K562 (cell line): ENCODE results near the gene TMEM14C. TPM values are rescaled to one million over a fixed set of nuclear protein-coding genes. Genes with fewer than 3 reads are reported as not detected.

Source experiments
- CAMTA2 ChIP-seq: fragments of 250-450 bp; sonication (Bioruptor Pico); conservative IDR thresholded peaks from 2 replicates; pipeline ENCODE4 v1.5.1; 2022
- CBX8 ChIP-seq: fragments of 200-600 bp; sonication (generic); IDR thresholded peaks from 2 replicates; pipeline ENCODE4 v1.6.1; 2012; ENCODE audit warnings: borderline replicate concordance, mixed run types, low read depth, mild to moderate bottlenecking, moderate library complexity, mixed read lengths, low read length, control low read depth, inconsistent platforms; ENCODE audit not compliant: poor library complexity, severe bottlenecking; ENCODE audit errors: extremely low read depth
- CTBP1 ChIP-seq: fragments of 450-650 bp; IDR thresholded peaks from 2 replicates; pipeline ENCODE4 v1.6.1; 2016; ENCODE audit warnings: borderline replicate concordance
- FOXP1 ChIP-seq: sonication (generic); formaldehyde crosslinking; IDR thresholded peaks from 2 replicates; pipeline ENCODE4 v1.8.0; 2022; ENCODE audit warnings: mild to moderate bottlenecking, missing genetic modification reagents
- GABPB2 ChIP-seq: fragments of 250-450 bp; sonication (Bioruptor Pico); conservative IDR thresholded peaks from 2 replicates; pipeline ENCODE4 v1.5.1; 2021; ENCODE audit warnings: mild to moderate bottlenecking
- PTRF ChIP-seq: fragments of 450-650 bp; IDR thresholded peaks from 2 replicates; pipeline ENCODE4 v1.6.1; 2016; ENCODE audit warnings: mild to moderate bottlenecking, missing genetic modification characterization, missing compliant biosample characterization
- RBBP5 ChIP-seq: fragments of 200-600 bp; sonication (generic); IDR thresholded peaks from 2 replicates; pipeline ENCODE4 v1.6.1; 2012; ENCODE audit warnings: borderline replicate concordance, mild to moderate bottlenecking, low read length, control low read depth, inconsistent platforms; ENCODE audit not compliant: insufficient read depth, poor library complexity, severe bottlenecking
- RFX7 ChIP-seq: fragments of 250-450 bp; sonication (Bioruptor Pico); IDR thresholded peaks from 2 replicates; pipeline ENCODE4 v1.5.1; 2021; ENCODE audit warnings: mild to moderate bottlenecking
- SAFB ChIP-seq: fragments of 200-400 bp; formaldehyde crosslinking; IDR thresholded peaks from 2 replicates; pipeline ENCODE4 v1.6.1; 2017; ENCODE audit warnings: low read depth, low read length, borderline replicate concordance
- SMARCB1 ChIP-seq: IDR thresholded peaks from 2 replicates; pipeline ENCODE4 v1.6.1; 2011; ENCODE audit warnings: improper control_type of control experiment, low read depth; ENCODE audit not compliant: insufficient read length
- TEAD1 ChIP-seq, 2 experiments: fragments of 450-650 bp in 1 of 2; sonication (generic) in 1 of 2; formaldehyde crosslinking; IDR thresholded peaks; 2 replicates each; pipeline versions ENCODE4 v1.4.0 to v1.8.0; 2020 to 2022; ENCODE audit warnings: mild to moderate bottlenecking in 2 of 2, missing genetic modification reagents in 1 of 2
- ZBTB11 ChIP-seq, 3 experiments: fragments of 200-800 bp in 1 of 3; fragments of 250-450 bp in 1 of 3; fragments of 450-650 bp in 1 of 3; sonication (Bioruptor Pico) in 1 of 3; sonication (Bioruptor generic) in 1 of 3; formaldehyde crosslinking in 1 of 3; IDR thresholded peaks; 2 replicates each; pipeline versions ENCODE4 v1.6.1 to v1.8.0; 2016 to 2022; ENCODE audit warnings: mild to moderate bottlenecking in 2 of 3, missing genetic modification characterization in 2 of 3, missing compliant biosample characterization in 1 of 3, moderate library complexity in 1 of 3
- ZBTB12 ChIP-seq: fragments of 250-450 bp; sonication (Bioruptor Pico); IDR thresholded peaks from 2 replicates; pipeline ENCODE4 v1.4.0; 2020
- ZNF24 ChIP-seq: fragments of 450-650 bp; IDR thresholded peaks from 2 replicates; pipeline ENCODE4 v1.6.1; 2016
- polyA plus RNA-seq, 8 experiments: library from polyadenylated mRNA; depleted of rRNA in 4 of 8; stranded (reverse) in 5 of 8; unstranded in 3 of 8; fragments of >200 nt; fragmentation: Nextera tagmentation in 2 of 8; fragmentation: Illumina TruSeq in 1 of 8; extraction: Ambion mirVana in 2 of 8; extraction: Trizol in 1 of 8; gene quantifications; 2 replicates each; pipeline versions ENCODE4 v1.2.1 to v1.2.3, GENCODE V29; 2011 to 2014; ENCODE audit warnings: inconsistent platforms in 1 of 8, missing spikeins in 1 of 8
- total RNA-seq, 7 experiments: library from RNA; depleted of rRNA in 6 of 7; stranded (reverse); fragments of >200 nt in 6 of 7; fragmentation: Illumina TruSeq in 2 of 7; extraction: Trizol in 2 of 7; gene quantifications; 2 replicates each; pipeline versions ENCODE4 v1.2.1 to v1.2.3, GENCODE V29; 2011 to 2021; ENCODE audit warnings: low replicate concordance in 1 of 7
- TF ChIP-seq, protein P1 (sequence below): fragments of 450-650 bp; IDR thresholded peaks from one replicate; pipeline ENCODE4 v1.6.1; 2018; ENCODE audit warnings: mild to moderate bottlenecking, moderate library complexity; ENCODE audit not compliant: partially characterized antibody
- TF ChIP-seq, protein P2 (sequence below): fragments of 450-650 bp; IDR thresholded peaks from 2 replicates; pipeline ENCODE4 v1.6.1; 2017; ENCODE audit warnings: antibody characterized with exemption, mild to moderate bottlenecking

Gene TMEM14C
- total and polyA plus RNA-seq, 9 of the 15 experiments (the other 6 are each of a cell fraction or from before 2014, with no cell fraction given), result 151 to 496 (median 263) TPM

- TF ChIP-seq FOXP1 (CRISPR knock-in tag) (no peak; the same call in 1 of the 2 replicates), ZBTB11 (CRISPR knock-in tag; IDR thresholded peaks at IDR 0.05) (peak in 1 of 3 experiments; percentile 84; a peak in 2 of 6 replicates), RFX7 (CRISPR knock-in tag) (no peak), PTRF (no peak), TEAD1 (CRISPR knock-in tag; IDR thresholded peaks at IDR 0.05) (peak in 1 of 2 experiments; percentile 95; a peak in 2 of 4 replicates), ZNF24 (peak; percentile 48; the same call in 1 of the 2 replicates), GABPB2 (no peak), ZBTB12 (CRISPR knock-in tag) (no peak), CAMTA2 (CRISPR knock-in tag) (no peak), SAFB (0 out of 2 replicates have a peak, but pooled peaks have one; percentile 51), RBBP5 (peak; percentile 65), CTBP1 (peak; percentile 86), CBX8 (no peak), SMARCB1 (no peak)
- TF ChIP-seq, protein P1, sequence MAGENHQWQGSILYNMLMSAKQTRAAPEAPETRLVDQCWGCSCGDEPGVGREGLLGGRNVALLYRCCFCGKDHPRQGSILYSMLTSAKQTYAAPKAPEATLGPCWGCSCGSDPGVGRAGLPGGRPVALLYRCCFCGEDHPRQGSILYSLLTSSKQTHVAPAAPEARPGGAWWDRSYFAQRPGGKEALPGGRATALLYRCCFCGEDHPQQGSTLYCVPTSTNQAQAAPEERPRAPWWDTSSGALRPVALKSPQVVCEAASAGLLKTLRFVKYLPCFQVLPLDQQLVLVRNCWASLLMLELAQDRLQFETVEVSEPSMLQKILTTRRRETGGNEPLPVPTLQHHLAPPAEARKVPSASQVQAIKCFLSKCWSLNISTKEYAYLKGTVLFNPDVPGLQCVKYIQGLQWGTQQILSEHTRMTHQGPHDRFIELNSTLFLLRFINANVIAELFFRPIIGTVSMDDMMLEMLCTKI, result no peak
- TF ChIP-seq, protein P2, sequence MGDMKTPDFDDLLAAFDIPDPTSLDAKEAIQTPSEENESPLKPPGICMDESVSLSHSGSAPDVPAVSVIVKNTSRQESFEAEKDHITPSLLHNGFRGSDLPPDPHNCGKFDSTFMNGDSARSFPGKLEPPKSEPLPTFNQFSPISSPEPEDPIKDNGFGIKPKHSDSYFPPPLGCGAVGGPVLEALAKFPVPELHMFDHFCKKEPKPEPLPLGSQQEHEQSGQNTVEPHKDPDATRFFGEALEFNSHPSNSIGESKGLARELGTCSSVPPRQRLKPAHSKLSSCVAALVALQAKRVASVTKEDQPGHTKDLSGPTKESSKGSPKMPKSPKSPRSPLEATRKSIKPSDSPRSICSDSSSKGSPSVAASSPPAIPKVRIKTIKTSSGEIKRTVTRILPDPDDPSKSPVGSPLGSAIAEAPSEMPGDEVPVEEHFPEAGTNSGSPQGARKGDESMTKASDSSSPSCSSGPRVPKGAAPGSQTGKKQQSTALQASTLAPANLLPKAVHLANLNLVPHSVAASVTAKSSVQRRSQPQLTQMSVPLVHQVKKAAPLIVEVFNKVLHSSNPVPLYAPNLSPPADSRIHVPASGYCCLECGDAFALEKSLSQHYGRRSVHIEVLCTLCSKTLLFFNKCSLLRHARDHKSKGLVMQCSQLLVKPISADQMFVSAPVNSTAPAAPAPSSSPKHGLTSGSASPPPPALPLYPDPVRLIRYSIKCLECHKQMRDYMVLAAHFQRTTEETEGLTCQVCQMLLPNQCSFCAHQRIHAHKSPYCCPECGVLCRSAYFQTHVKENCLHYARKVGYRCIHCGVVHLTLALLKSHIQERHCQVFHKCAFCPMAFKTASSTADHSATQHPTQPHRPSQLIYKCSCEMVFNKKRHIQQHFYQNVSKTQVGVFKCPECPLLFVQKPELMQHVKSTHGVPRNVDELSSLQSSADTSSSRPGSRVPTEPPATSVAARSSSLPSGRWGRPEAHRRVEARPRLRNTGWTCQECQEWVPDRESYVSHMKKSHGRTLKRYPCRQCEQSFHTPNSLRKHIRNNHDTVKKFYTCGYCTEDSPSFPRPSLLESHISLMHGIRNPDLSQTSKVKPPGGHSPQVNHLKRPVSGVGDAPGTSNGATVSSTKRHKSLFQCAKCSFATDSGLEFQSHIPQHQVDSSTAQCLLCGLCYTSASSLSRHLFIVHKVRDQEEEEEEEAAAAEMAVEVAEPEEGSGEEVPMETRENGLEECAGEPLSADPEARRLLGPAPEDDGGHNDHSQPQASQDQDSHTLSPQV, result no peak
These were observed at the start of gene TMEM14C (continued) for GRCh38 chr6:10722820-10723566.
